ENCODE results near the gene CTNNA3.

Gene CTNNA3

GRCh38 chr10:67629461-67629971 lies 66.5 kb downstream of the CTNNA3 start:
- no peak for DNase-seq (ENCODE audit: low read depth)
- no peak for TF ChIP-seq CTCF (conservative IDR thresholded peaks at IDR 0.05; ENCODE audit: low read length)

GRCh38 chr10:67622984-67623383 lies 73.0 kb downstream of the CTNNA3 start:
- TF ChIP-seq CTCF (conservative IDR thresholded peaks at IDR 0.05; ENCODE audit: low read length): no peak

More at GRCh38 chr10:67629461-67629971, 66.5 kb downstream of the CTNNA3 start:
- H3K4me3 ChIP-seq (ENCODE audit: low read length): no peak overlapping the region

GRCh38 chr10:67622511-67622910 lies 73.5 kb downstream of the CTNNA3 start:
- no peak overlapping the region for H3K4me3 ChIP-seq (ENCODE audit: low read length)
- no peak for TF ChIP-seq CTCF (conservative IDR thresholded peaks at IDR 0.05; ENCODE audit: low read length)
- DNase-seq (ENCODE audit: low read depth): no peak

More at GRCh38 chr10:67622984-67623383, 73.0 kb downstream of the CTNNA3 start:
- DNase-seq (ENCODE audit: low read depth): no peak
- H3K4me3 ChIP-seq (ENCODE audit: low read length): no peak overlapping the region

- no peak for TF ChIP-seq CTCF (conservative IDR thresholded peaks at IDR 0.05; ENCODE audit: low read length)
- no peak for DNase-seq (ENCODE audit: low read depth)
- H3K4me3 ChIP-seq (ENCODE audit: low read length): no peak overlapping the region
Measured at GRCh38 chr10:67621834-67622233, 74.2 kb downstream of the CTNNA3 start.

- no peak overlapping the region for H3K4me3 ChIP-seq (ENCODE audit: low read length)
- DNase-seq (ENCODE audit: low read depth): no peak
- TF ChIP-seq CTCF (conservative IDR thresholded peaks at IDR 0.05; ENCODE audit: low read length): no peak
Measured at GRCh38 chr10:67618116-67618515, 77.9 kb downstream of the CTNNA3 start.

- DNase-seq (ENCODE audit: low read depth): peak; percentile 11
Measured at GRCh38 chr10:67612577-67613537, 83.1 kb downstream of the CTNNA3 start.

More at GRCh38 chr10:67612577-67613537, 83.1 kb downstream of the CTNNA3 start:
- H3K4me3 ChIP-seq (ENCODE audit: low read length): no peak overlapping the region
- no peak for TF ChIP-seq CTCF (conservative IDR thresholded peaks at IDR 0.05; ENCODE audit: low read length)
